A673 (cell line): ENCODE data around the gene PIEZO1.

Experiments used
- CTCF ChIP-seq: fragments of 300-800, 200-600 bp; sonication (generic); conservative IDR thresholded peaks from 2 replicates; pipeline ENCODE4 v1.5.1; 2017; ENCODE audit warnings: low read depth, mild to moderate bottlenecking, antibody characterized with exemption, low read length, moderate library complexity, mixed read lengths
- EZH2 ChIP-seq: fragments of 200-600 bp; sonication (generic); IDR thresholded peaks from 2 replicates; pipeline ENCODE4 v1.6.1; 2017; ENCODE audit warnings: borderline replicate concordance, low read depth, mild to moderate bottlenecking, mixed read lengths, antibody characterized with exemption, low read length; ENCODE audit not compliant: poor library complexity, severe bottlenecking

- TF ChIP-seq CTCF = no peak
- TF ChIP-seq EZH2 = no peak
Observed at GRCh38 chr16:88772871-88773811, 11.9 kb downstream of the PIEZO1 start.
